HepG2 (cell line): ENCODE data around the gene STOML1. TPM values are rescaled to one million over a fixed set of nuclear protein-coding genes. Genes with fewer than 3 reads are reported as not detected.

ENCODE experiments used
- ATF5 ChIP-seq: sonication (generic); formaldehyde crosslinking; IDR thresholded peaks from 2 replicates; pipeline ENCODE4 v1.4.0; 2020; ENCODE audit warnings: mild to moderate bottlenecking, low read depth, missing genetic modification reagents
- BRF2 ChIP-seq: sonication (generic); formaldehyde crosslinking; IDR thresholded peaks from 2 replicates; pipeline ENCODE4 v1.8.1; 2022; ENCODE audit warnings: mild to moderate bottlenecking, missing genetic modification reagents
- EED ChIP-seq: sonication (generic); formaldehyde crosslinking; IDR thresholded peaks from 2 replicates; pipeline ENCODE4 v1.5.0; 2020; ENCODE audit warnings: mild to moderate bottlenecking, missing genetic modification reagents
- EZH2 ChIP-seq: conservative IDR thresholded peaks from 2 replicates; pipeline ENCODE4 v1.6.1; 2012; ENCODE audit warnings: mild to moderate bottlenecking, low read depth, low read length, moderate library complexity
- GATAD2A ChIP-seq: IDR thresholded peaks from 2 replicates; pipeline ENCODE4 v1.6.1; 2016
- GTF3A ChIP-seq: sonication (generic); formaldehyde crosslinking; conservative IDR thresholded peaks from 2 replicates; pipeline ENCODE4 v1.4.0; 2020; ENCODE audit warnings: mild to moderate bottlenecking, missing genetic modification reagents
- HIC2 ChIP-seq: sonication (generic); formaldehyde crosslinking; IDR thresholded peaks from 2 replicates; pipeline ENCODE4 v1.9.0; 2022; ENCODE audit warnings: low read depth, missing genetic modification reagents
- IKZF1 ChIP-seq: fragments of 450-650 bp; IDR thresholded peaks from 2 replicates; pipeline ENCODE4 v1.7.1; 2016
- NR2F1 ChIP-seq, 2 experiments: fragments of 450-650 bp in 1 of 2; formaldehyde crosslinking in 1 of 2; IDR thresholded peaks; 2 replicates each; pipeline versions ENCODE4 v1.5.0 to v1.6.1; 2016 to 2020; ENCODE audit warnings: mild to moderate bottlenecking in 1 of 2, missing compliant biosample characterization in 1 of 2, missing genetic modification reagents in 1 of 2, moderate library complexity in 1 of 2
- PBX2 ChIP-seq: IDR thresholded peaks from 2 replicates; pipeline ENCODE4 v1.6.1; 2016; ENCODE audit warnings: control low read depth
- SAP130 ChIP-seq: IDR thresholded peaks from 2 replicates; pipeline ENCODE4 v1.6.1; 2016; ENCODE audit warnings: low read depth
- SMC3 ChIP-seq: IDR thresholded peaks from 2 replicates; pipeline ENCODE4 v1.6.1; 2011; ENCODE audit warnings: low read length, improper control_type of control experiment
- SOX5 ChIP-seq: IDR thresholded peaks from 2 replicates; pipeline ENCODE4 v1.6.1; 2016; ENCODE audit warnings: borderline replicate concordance
- TARDBP ChIP-seq: sonication (generic); formaldehyde crosslinking; IDR thresholded peaks from 2 replicates; pipeline ENCODE4 v1.8.0; 2022; ENCODE audit warnings: mild to moderate bottlenecking, missing genetic modification reagents
- USF2 ChIP-seq, 2 experiments: sonication (generic) in 1 of 2; formaldehyde crosslinking in 1 of 2; IDR thresholded peaks; 2 replicates each; pipeline versions ENCODE4 v1.5.1 to v1.6.1; 2011 to 2020; ENCODE audit warnings: borderline replicate concordance in 1 of 2, low read depth in 1 of 2, low read length in 1 of 2, mild to moderate bottlenecking in 1 of 2, missing genetic modification reagents in 1 of 2, moderate library complexity in 1 of 2
- ZIK1 ChIP-seq: sonication (generic); formaldehyde crosslinking; IDR thresholded peaks from 2 replicates; pipeline ENCODE4 v1.5.0; 2020; ENCODE audit warnings: mild to moderate bottlenecking, low read depth, missing genetic modification reagents, borderline replicate concordance
- ZMYM4 ChIP-seq: sonication (generic); formaldehyde crosslinking; IDR thresholded peaks from 2 replicates; pipeline ENCODE4 v1.8.1; 2023; ENCODE audit warnings: mild to moderate bottlenecking, missing genetic modification reagents
- ZNF207 ChIP-seq: fragments of 450-650 bp; IDR thresholded peaks from 2 replicates; pipeline ENCODE4 v1.6.1; 2016; ENCODE audit warnings: antibody characterized with exemption, borderline replicate concordance
- ZNF235 ChIP-seq: sonication (generic); formaldehyde crosslinking; IDR thresholded peaks from 2 replicates; pipeline ENCODE4 v1.8.1; 2023; ENCODE audit warnings: mild to moderate bottlenecking, missing genetic modification reagents, borderline replicate concordance
- ZNF446 ChIP-seq: sonication (generic); formaldehyde crosslinking; IDR thresholded peaks from 2 replicates; pipeline ENCODE4 v1.5.0; 2020; ENCODE audit warnings: mild to moderate bottlenecking, missing genetic modification reagents
- ZNF510 ChIP-seq: sonication (generic); formaldehyde crosslinking; IDR thresholded peaks from 2 replicates; pipeline ENCODE4 v1.4.0; 2020; ENCODE audit warnings: low read depth, mild to moderate bottlenecking, missing genetic modification reagents
- ZNF577 ChIP-seq: sonication (generic); formaldehyde crosslinking; IDR thresholded peaks from 2 replicates; pipeline ENCODE4 v1.4.0; 2020; ENCODE audit warnings: mild to moderate bottlenecking, low read depth, missing genetic modification reagents, borderline replicate concordance
- ZNF782 ChIP-seq: sonication (generic); formaldehyde crosslinking; IDR thresholded peaks from 2 replicates; pipeline ENCODE4 v1.4.0; 2020; ENCODE audit warnings: missing genetic modification reagents, mild to moderate bottlenecking, borderline replicate concordance
- polyA plus RNA-seq, 8 experiments: library from polyadenylated mRNA; depleted of rRNA in 3 of 8; stranded (reverse) in 7 of 8; unstranded in 1 of 8; fragments of >200 nt; fragmentation: Illumina TruSeq in 4 of 8; extraction: Trizol in 4 of 8; gene quantifications; 2 replicates each; pipeline versions ENCODE4 v1.2.1 to v1.2.3, GENCODE V29; 2011 to 2016; ENCODE audit warnings: low read depth in 4 of 8, missing spikeins in 1 of 8, mixed read lengths in 1 of 8; ENCODE audit not compliant: insufficient read depth in 1 of 8
- total RNA-seq, 5 experiments: library from RNA; depleted of rRNA; stranded (reverse); fragments of >200 nt; fragmentation: Illumina TruSeq; extraction: Trizol; gene quantifications; 2 replicates each; pipeline ENCODE4 v1.2.3, GENCODE V29; 2016; ENCODE audit warnings: low read depth in 1 of 5

Gene STOML1
- total and polyA plus RNA-seq, 2 of the 13 experiments (the other 11 are each of a cell fraction or from before 2014, with no cell fraction given), result 3.5 to 3.7 TPM

- TF ChIP-seq IKZF1 (no peak), USF2 (IDR thresholded peaks at IDR 0.05; ENCODE audit: low read depth, low read length) (no peak), USF2 (CRISPR knock-in tag; IDR thresholded peaks at IDR 0.05; ENCODE audit: borderline replicate concordance) (no peak), ZNF446 (no peak), EZH2 (no peak), ZNF235 (no peak), SOX5 (peak; percentile 18; the same call in 1 of the 2 replicates), TARDBP (peak; percentile 72; the same call in 1 of the 2 replicates), SAP130 (CRISPR knock-in tag) (peak; percentile 40; the same call in 1 of the 2 replicates), ZIK1 (CRISPR knock-in tag) (no peak), ZNF577 (no peak), NR2F1 (CRISPR knock-in tag; IDR thresholded peaks at IDR 0.05) (no peak; a peak in 2 of 4 replicates), ZNF510 (CRISPR knock-in tag) (no peak), PBX2 (CRISPR knock-in tag) (no peak), GATAD2A (CRISPR knock-in tag) (peak; percentile 55), BRF2 (0 out of 2 replicates have a peak, but pooled peaks have one; percentile 39), EED (CRISPR knock-in tag) (no peak), ZNF207 (no peak), GTF3A (CRISPR knock-in tag) (no peak), ATF5 (CRISPR knock-in tag) (no peak), SMC3 (0 out of 2 replicates have a peak, but pooled peaks have one; percentile 7), ZMYM4 (CRISPR knock-in tag) (0 out of 2 replicates have a peak, but pooled peaks have one; percentile 43), ZNF782 (CRISPR knock-in tag) (no peak), HIC2 (CRISPR knock-in tag) (no peak)
Observed at GRCh38 chr15:73950831-73951561, 41.1 kb downstream of the STOML1 start (continued).
